GM19397 (cell line): ENCODE results near the gene NSUN5.
A peak's percentile ranks its signal among the peaks of the same experiment; 100 is the strongest.
"Not testable (repeated sequence)": the region's sequence is repeated elsewhere in the genome, so short reads cannot be mapped to it uniquely, and the experiment has no call there.

Experiments used
- ATAC-seq: cut with Tn5 transposase; IDR thresholded peaks from one replicate; pipeline ENCODE4 v1.9.1; 2021; ENCODE audit warnings: mild to moderate bottlenecking, moderate library complexity; ENCODE audit not compliant: unreplicated experiment

The NSUN5 gene

DNA sequence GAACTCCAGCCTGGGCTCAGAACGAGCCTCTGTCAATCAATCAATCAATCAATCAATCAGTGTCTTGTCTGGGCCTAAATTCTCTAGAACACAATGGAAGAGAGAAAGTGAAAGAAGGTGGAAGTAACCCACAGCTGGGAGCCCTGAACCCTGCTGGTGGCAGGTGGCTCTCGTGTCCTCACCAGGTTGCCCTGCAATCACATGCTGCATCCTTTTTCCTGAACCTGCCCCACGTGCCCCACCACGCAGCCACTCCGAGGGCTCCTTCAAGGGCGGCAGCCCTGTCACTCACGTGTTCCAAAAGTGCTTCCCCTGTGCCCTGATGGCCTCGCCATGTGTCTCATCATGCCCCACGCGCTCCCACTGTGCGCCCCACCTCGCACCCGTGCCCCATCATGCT is 18.8 kb upstream of the NSUN5 start:
- not testable (repeated sequence) for ATAC-seq

DNA sequence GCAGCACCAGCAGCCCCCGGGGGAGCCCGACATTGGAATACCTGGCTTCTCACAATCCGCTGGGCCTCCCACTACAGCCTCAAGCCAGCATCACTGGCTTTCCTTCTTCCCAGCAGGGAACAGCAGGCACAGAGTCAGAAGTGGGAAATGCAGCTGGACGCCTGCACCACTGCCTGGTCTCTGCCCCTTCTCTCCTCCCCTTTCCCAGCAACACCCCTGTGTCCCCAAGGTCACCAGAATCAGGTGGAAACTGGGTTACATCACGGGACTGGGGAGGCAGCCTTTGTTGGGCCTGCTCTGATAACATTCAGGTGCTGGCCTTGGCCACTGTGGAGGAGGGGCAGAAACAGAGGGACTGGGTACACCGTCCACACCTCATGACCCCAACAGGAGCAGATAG is 16.8 kb upstream of the NSUN5 start:
- not testable (repeated sequence) for ATAC-seq

DNA sequence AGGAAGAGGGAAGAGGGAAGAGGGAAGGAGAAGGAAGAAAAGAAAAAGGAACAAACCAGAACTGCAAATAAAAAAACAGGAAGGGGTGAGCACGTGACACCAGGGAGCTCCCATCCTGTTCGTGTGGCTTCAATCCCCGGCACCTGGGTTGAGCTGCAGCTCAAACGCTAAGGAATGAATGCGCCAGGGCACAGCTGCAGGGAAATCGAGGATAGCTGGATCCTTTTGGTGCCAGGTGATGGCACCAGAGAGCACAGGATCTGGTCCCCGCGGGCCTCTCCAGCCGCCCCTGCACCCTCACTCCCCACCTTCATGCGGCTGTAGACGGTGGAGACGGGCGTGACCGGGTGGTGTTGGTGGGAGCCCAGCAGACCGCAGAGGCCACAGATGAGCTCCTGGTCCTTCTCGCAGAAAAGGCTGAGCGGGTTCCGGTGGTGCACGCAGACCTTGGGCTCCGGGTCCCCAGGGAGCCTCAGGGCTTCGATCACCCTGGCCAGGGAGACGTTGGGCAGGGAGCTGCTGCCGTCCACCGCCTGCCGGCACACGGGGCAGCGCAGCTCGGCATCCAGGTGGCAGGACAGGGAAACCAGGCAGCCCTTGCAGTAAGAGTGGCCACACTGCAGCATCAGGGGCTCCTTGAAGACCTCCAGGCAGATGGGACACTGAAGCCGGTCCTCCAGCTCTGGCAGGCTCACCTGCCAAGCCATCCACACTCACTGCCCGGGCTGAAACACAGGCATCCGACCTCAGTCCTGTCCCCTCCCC is 15.6 kb upstream of the NSUN5 start:
- not testable (repeated sequence) for ATAC-seq

DNA sequence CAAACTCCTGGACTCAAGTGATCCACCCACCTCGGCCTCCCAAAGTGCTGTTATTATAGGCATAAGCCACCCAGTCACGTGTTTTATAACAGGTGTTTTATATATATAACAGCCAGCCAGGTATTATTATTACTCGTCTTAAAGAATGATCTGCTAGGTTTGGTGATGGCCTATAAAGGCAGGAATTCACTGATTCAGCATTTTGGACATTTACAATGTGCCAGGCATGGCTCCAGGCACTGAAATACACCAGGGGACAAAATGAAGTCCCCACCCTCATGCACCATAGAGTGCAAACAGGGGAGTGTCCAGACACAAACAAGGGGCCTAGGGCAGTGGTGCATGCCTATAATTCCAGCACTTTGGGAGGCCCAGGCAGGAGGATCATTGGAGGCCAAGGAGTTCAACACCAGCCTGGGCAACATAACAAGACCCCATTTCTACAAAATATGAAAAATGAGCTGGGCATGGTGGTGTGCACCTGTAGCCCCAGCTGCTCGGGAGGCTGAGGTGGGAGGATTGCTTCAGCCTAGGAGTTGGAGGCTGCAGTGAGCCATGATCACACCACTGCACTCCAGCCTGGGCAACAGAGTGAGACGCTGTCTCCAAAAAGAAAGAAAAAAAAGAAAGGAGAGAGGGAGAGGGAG is 14.9 kb upstream of the NSUN5 start:
- not testable (repeated sequence) for ATAC-seq

DNA sequence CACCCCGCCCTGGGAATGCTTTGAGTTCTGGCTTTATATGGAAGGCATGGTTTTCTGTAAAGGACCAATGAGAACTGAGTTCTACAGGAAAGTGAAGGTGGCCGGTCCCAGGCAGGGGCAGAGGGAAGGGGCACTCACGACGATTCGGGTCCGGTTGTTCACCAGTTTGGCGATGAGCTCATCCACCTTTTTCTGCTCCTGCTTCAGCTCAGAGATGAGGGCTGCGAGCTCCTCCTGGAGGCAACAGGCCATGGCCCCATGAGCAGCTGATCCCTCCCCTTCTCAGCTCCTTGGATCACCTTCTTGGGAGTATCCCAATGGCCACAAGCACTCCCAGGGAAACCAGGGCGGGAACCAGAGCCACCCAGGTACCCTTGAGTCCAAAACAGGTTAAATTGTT is 11.4 kb upstream of the NSUN5 start:
- ATAC-seq, result not testable (repeated sequence)

DNA sequence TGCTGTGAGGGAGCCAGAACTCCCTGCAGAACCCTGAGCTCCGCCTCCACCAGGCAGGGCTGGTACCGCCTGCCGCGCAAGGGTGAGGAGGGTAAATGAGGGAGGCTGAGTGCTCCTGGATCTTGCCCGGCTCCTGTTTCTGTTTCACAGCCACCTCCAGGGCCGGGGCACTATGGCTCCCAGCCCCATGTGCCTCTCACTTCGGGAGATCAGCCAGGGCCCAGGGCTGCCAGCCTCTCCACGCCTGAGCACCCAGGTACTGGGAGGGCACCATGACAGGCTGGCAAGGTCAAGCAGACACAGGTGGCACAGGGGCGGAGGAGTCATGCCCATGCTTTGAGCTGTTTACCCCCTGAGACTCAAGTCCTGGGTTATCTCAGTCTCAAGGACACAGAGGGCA is 10.9 kb upstream of the NSUN5 start:
- not testable (repeated sequence) for ATAC-seq

DNA sequence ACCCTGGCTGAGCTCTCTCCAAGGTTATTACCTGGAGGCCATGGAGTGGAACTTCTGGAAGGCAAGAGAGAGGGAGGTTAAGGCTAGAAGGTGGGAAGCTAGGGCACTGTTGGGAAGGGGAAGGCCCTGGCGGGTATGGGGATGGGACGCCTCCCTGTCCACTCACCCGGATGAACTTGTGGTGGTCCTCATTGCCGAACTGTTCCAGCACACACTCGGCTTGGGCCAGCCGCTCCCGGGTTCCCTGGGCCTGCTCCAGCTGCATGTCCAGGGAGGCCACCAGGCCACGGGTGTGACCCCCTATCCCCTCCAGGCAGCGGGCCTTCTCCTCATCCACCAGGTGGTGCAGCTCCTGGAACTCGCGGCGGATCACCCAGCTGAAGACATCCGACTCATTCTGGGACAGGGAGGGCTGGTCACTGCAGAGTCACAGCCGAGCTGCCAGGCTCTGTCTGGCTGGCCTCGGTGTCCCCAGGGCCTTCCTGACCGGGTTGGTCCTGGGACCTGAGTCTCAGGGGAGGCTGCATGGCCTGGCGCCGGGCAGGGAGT is 10.1 kb upstream of the NSUN5 start:
- not testable (repeated sequence) for ATAC-seq

DNA sequence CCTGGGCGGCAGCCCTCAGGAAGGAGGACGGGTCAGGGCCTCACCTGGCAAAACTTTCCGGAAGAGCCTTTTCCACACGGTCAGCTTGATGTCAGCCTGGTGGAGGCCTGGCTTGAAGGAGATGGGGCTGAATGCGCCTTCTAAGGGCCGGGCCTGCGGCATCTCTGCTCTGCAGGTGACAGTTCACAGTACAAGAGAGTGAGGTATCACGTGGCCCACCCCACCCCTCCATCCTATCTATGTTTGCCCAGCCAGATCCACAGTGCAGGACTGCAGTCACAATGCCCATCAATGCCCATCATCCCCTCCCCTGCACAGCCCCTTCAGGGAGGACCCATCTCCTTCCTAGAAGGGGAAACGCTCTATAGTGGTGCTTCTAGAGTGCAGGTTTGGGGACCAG is 7.9 kb upstream of the NSUN5 start:
- no peak for ATAC-seq

DNA sequence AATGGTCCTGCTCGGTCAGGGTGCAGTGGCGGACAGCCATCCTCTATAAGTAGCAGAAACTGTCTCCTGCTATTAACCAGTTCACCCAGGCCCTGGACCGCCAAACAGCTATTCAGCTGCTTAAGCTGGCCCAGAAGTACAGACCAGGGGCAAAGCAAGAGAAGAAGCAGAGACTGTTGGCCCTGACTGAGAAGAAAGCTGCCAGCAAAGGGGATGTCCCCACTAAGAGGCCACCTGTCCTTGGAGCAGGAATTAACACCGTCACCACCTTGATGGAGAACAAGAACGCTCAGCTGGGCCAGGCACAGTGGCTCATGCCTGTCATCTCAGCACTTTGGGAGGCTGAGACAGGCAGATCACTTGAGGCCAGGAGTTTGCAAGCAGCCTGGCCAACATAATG is 5.6 kb upstream of the NSUN5 start:
- ATAC-seq, result no peak

DNA sequence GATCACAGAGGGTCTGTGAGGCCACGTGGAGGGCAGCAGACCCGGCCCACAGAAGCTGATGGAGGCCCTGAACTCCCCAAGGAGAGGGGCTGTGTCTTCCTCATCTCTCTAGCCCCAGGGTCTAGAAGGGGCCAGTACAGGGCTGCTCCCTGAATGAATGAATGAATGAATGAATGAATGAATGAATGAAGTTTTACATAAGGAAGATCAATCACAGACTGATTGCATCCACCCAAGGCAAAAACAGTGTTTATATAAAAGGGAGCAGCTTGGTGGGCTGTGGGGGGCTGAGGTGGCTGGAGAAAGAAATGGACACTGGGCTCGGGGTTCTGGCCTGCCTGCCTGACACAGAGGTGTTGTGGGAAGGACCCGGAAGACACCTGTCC is 4.9 kb upstream of the NSUN5 start:
- ATAC-seq, result no peak

DNA sequence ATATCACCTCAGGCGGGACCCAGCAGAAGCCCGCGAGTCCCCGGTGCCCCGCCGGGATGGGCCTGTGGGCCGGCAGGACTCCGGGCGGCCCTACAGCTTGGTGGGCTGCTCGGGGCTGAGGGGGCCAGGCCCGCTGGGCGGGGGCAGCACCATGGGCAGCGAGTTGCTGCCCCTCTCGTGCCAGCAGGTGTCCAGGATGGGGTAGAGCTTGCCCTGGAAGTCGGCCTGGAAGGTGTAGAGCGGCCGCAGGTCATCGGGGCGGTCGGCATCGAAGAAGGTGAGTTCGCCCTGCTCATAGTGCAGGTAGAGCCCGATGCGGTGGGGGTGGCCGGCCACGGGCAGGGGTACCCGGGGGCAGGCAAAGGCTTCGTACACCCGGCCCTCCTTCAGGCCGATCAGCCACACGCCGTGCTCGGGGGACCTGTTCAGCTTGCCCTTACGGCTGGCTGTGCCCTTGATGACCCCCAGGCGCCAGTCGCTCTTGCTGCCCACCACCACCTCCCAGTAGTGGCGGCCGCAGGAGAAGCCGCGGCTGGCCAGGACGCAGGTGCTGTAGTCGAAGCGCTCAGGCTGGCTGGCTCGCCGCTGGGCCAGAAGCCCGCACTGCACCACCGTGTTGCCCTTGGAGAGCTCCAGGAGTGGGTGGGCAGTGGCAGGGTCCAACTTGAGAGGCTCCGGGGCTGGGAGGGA is 4.3 kb upstream of the NSUN5 start:
- no peak for ATAC-seq

DNA sequence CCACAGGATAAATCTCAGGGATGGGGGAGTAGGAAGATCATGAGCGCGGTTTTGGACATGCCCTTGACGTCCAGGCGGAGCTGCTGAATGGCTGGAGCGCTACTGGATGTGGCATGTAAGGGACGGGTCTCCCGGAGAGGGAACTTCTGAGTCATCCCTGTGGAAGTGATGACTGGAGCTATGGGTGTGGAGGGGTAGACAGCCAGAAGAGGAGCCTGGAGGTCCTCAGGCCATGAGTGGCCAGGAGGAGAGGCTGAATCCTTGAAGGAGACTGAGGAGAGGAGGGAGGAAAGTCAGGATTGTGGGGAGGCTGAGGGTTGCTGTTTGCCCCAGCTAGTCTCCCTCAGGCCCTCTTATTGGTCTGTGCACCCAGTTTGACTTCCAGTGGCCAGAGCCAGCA is 2.8 kb upstream of the NSUN5 start:
- not testable (repeated sequence) for ATAC-seq

DNA sequence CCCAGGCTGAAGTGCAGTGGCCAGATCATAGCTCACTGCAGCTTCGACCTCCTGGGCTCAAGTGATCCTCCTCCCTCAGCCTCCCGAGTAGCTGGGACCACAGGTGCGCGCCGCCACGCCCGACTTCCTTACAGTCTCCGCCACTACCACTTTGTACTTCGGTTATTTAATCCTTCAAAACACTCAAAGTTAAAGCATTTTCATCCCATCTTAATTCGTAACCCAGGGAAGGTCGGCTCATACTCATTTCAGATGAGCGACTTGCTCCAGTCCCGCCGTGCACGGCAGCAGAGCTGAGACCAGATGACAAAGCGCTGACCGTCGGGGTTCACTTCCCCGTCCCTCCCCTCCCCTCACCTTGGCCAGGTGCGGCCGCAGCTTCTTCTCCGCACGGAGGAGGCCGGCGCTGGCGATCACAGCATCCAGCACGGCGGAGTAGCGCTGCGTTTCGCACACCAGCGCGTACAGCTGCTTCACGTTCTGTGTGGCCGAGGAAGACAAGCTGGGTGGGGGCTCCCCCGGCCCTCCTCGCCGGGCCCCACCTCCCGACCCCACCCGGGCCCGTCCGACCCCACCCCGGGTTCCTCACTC is 457 bp downstream of the NSUN5 start:
- ATAC-seq, result peak; percentile 38

DNA sequence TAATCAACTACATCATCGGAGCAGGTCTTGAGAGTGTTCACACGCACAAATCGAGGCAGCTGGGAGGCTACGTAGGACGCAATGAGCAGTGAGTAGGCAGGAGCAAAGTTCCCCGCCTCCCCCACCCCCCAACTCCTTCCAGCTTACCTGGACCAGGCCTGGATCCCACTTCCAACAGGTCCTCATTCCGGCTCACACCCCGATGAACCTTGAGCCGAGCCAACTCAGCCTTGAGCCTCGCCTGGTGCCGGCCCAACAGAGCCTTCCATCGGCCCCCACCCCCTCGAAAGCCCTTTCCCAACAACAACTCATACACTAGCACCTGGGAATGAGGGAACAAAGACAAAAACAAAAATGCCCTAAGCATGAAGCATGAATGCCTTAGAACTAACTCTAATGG is 1.2 kb downstream of the NSUN5 start:
- ATAC-seq, result no peak

DNA sequence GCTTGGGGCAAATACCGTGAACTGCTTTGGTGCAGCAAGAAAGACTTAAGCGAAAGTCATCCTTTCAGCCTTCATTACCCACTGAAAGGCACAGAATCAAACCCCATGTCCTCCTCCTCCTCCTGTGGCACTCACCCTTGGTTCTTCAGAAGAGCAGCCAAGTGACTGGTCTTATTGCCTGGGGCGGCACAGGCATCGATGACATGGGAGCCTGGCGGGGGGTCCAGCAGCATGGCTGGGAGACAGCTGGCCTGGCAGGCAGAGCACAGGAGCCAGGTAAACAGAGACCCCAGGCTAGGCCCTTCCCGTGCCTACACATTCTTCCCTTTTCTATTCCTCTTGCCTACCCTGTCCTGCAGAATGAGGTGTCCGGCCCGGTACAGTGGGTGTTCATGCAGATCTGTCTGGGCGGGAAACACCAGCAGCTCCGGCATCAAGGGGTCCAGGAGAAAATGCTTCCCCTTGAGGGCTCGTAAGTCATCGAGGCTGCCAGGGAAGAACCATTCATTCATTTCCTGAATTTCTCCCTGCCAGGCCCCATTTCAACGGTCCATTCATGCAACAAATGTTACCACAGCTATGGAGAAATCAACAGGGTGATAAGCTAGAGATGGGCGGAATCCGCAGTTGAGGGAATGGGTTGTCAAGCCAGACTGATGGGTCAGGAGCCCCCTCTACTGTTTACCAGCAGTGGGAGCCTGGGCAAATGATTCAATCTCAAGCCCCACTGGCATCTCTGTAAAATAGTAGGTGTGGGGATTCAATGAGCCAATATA is 3.8 kb downstream of the NSUN5 start:
- ATAC-seq, result not testable (repeated sequence)

DNA sequence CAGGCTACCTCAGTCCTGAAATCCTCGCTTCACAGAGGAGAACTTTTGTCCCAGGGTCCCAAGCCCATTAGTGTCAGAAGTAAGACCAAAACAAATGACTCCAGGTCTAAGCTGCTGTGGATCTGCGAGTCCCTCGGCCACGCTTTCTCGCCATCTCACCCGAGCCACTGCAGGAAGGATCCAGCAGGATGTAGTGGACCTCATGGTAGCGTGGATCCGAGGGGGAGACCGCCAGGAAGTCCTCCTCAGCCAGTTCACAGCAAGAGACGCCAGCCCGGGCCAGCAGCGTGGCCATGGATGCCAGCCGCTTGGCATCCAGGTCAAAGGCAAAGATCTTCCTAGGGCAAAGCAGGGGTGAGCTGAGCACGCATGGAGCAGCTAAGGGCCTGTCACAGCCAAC is 4.6 kb downstream of the NSUN5 start:
- no peak for ATAC-seq

DNA sequence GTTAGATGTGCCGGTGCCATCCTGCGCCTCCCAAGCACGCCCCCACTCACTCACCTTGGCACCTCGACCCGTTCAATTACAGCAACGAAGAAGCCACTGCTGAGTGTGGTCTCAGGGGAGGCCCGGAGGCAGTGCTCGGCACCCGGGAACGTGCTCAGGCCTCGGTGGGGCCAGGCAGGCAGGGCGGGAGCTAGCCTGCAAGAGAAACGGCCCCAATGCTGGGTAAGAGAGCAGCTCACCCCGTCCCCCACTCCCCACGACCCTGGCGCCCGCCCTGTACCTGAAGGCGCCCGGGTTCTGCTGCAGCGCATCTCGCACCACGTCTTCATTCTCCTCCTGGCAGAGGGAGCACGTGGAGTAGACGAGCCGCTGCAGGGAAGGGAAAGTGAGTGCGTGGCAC is 5.1 kb downstream of the NSUN5 start:
- ATAC-seq, result no peak

DNA sequence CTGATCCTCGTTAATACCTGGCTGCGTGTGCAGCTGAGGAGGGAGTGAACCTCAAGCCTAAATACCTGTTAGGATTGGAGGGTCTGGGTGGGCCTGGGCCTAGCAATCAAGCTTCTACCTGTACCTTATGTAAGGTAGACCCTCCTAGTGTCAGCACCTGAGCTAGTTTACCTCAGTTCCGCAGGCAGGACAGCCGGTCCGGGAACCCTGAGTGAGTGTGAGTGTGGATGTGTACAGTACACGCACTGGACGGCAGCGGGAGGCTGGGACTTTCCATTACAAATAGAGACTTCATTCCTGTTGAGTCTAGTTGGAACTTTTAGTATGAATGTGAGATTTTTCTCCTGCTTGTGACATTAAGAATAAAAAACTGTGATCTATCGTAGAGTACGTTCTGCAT is 5.8 kb downstream of the NSUN5 start:
- not testable (repeated sequence) for ATAC-seq

DNA sequence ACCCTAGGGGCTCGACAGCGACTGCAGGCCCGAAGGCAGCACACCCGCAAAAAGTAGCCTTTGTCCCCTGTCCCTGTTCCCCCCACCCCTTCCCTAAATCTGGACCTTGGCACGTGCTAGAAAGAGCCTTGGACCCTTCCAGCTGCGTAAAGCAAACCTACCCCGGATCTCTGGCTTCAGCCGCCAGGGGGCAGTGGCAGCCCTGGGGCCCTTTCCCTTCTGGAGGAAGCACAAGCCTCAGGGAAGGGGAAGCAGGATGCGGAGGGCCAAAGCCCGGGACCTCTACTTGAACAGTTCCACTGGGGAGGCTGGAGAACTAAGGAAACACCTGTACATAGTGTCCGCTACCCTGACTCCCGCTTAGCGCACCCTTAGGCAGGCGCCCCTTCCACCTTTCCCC is 7.5 kb downstream of the NSUN5 start:
- ATAC-seq, result not testable (repeated sequence)

DNA sequence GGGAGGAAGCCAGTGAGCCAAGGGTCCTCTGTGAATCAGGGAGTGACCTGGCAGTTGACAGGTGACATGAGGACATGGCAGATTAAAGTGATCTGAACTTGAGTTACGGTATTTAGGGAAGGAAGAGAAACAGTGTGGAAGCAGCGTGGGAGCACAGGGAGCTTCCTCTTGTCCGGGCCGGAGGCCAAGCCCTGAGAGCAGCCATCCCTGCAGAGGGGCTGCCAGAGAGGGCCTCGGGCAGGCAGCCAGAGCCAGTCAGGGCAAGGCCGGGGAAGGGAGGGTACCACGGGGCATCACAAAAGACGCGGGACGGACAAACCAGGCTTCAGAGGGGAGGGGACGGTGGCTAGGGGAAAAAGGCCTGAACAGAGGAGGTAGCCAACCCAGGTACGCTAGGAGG is 8.8 kb downstream of the NSUN5 start:
- not testable (repeated sequence) for ATAC-seq

DNA sequence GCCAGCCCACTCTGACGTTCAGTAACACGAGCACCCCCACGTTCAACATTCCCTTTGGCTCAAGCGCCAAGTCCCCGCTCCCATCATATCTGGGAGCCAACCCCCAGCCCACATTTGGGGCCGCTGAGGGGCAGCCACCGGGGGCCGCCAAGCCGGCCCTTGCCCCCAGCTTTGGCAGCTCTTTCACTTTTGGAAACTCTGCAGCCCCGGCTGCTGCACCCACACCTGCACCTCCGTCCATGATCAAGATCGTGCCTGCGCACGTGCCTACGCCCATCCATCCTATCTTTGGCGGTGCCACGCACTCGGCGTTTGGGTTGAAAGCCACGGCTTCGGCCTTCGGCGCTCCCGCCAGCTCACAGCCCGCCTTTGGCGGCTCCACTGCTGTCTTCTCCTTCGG is 10.9 kb downstream of the NSUN5 start:
- not testable (repeated sequence) for ATAC-seq
